NCI-H1092 treated with DMSO at 0.1 percent for 48 hours (cell line): Measurements from ENCODE around the gene TMCC3.
A peak's percentile ranks its signal among the peaks of the same experiment; 100 is the strongest.
"Not testable (repeated sequence)": the region's sequence is repeated elsewhere in the genome, so short reads cannot be mapped to it uniquely, and the experiment has no call there.

Experiments used
- DNase-seq: peaks from one replicate; lab custom pipeline; 2025; lab: John Stamatoyannopoulos, UW

The TMCC3 gene

GRCh38 chr12:94634717-94635116 is 15.6 kb downstream of the TMCC3 start:
- peak; percentile 21 for DNase-seq

- DNase-seq = no peak
Observed at GRCh38 chr12:94633401-94633800, 17.0 kb downstream of the TMCC3 start.

GRCh38 chr12:94631058-94631457 is 19.3 kb downstream of the TMCC3 start:
- no peak for DNase-seq

GRCh38 chr12:94628819-94629472 is 21.4 kb downstream of the TMCC3 start:
- no peak for DNase-seq

- no peak for DNase-seq
Observed at GRCh38 chr12:94628369-94628768, 22.0 kb downstream of the TMCC3 start.

GRCh38 chr12:94625531-94625930 is 24.8 kb downstream of the TMCC3 start:
- no peak for DNase-seq

GRCh38 chr12:94623161-94623920 is 27.0 kb downstream of the TMCC3 start:
- peak; percentile 30 for DNase-seq

GRCh38 chr12:94622475-94622874 is 27.9 kb downstream of the TMCC3 start:
- DNase-seq = peak; percentile 62

GRCh38 chr12:94621662-94622359 is 28.5 kb downstream of the TMCC3 start:
- peak; percentile 35 for DNase-seq

- no peak for DNase-seq
Observed at GRCh38 chr12:94620621-94621020, 29.7 kb downstream of the TMCC3 start.

GRCh38 chr12:94618995-94619695 is 31.2 kb downstream of the TMCC3 start:
- no peak for DNase-seq

- DNase-seq = no peak
Observed at GRCh38 chr12:94617101-94617500, 33.3 kb downstream of the TMCC3 start.

- DNase-seq = no peak
Observed at GRCh38 chr12:94616203-94616729, 34.1 kb downstream of the TMCC3 start.

GRCh38 chr12:94615260-94616181 is 34.8 kb downstream of the TMCC3 start:
- peak; percentile 12 for DNase-seq

GRCh38 chr12:94614288-94614721 is 36.1 kb downstream of the TMCC3 start:
- DNase-seq = no peak

GRCh38 chr12:94609917-94610443 is 40.4 kb downstream of the TMCC3 start:
- DNase-seq = peak; percentile 22

- DNase-seq = not testable (repeated sequence)
Observed at GRCh38 chr12:94606810-94607209, 43.5 kb downstream of the TMCC3 start.

GRCh38 chr12:94604366-94604698 is 46.0 kb downstream of the TMCC3 start:
- no peak for DNase-seq

GRCh38 chr12:94603434-94604365 is 46.7 kb downstream of the TMCC3 start:
- DNase-seq = no peak

GRCh38 chr12:94602024-94602423 is 48.3 kb downstream of the TMCC3 start:
- no peak for DNase-seq
